BE2C (cell line): ENCODE measurements around the gene MCTP2.

ENCODE experiments used
- DNase-seq: peaks from one replicate; pipeline ENCODE4 v3.0.0-alpha.2; 2020
- H3K27me3 ChIP-seq: fragments of 250-450 bp; sonication (Bioruptor Pico); 2 replicates; pipeline ENCODE4 v1.5.1; 2020; ENCODE audit warnings: mild to moderate bottlenecking
- H3K36me3 ChIP-seq: fragments of 250-450 bp; sonication (Bioruptor Pico); 2 replicates; pipeline ENCODE4 v1.5.1; 2020; ENCODE audit warnings: mild to moderate bottlenecking
- H3K4me1 ChIP-seq: fragments of 250-450 bp; sonication (Bioruptor Pico); 2 replicates; pipeline ENCODE4 v1.5.1; 2020
- H3K4me3 ChIP-seq: 2 replicates; pipeline ENCODE4 v1.5.1; 2011; ENCODE audit warnings: low read depth, low read length
- H3K9me3 ChIP-seq: fragments of 250-450 bp; sonication (Bioruptor Pico); 2 replicates; pipeline ENCODE4 v1.5.1; 2020
- CTCF ChIP-seq: IDR thresholded peaks from 2 replicates; pipeline ENCODE4 v1.5.1; 2012; ENCODE audit warnings: mild to moderate bottlenecking, low read depth, low read length

MCTP2 gene

GRCh38 chr15:94445566-94446160 lies 214.3 kb downstream of the MCTP2 start:
- DNase-seq: no peak
- Histone ChIP-seq H3K4me1 (peaks cover 5% of the 10 kb centered on the region; the same call in 1 of the 2 replicates), H3K36me3 (no peaks in the 10 kb centered on the region), H3K9me3 (no peaks in the 10 kb centered on the region; the same call in 1 of the 2 replicates), H3K27me3 (no peaks in the 10 kb centered on the region), H3K4me3 (no peak overlapping the region)
- no peak for TF ChIP-seq CTCF

- peaks cover 5% of the 10 kb centered on the region; the same call in 1 of the 2 replicates for H3K4me1 ChIP-seq
- DNase-seq: no peak
- no peaks in the 10 kb centered on the region; the same call in 1 of the 2 replicates for H3K9me3 ChIP-seq
- H3K4me3 ChIP-seq: no peak overlapping the region
- H3K27me3 ChIP-seq: no peaks in the 10 kb centered on the region
- H3K36me3 ChIP-seq: no peaks in the 10 kb centered on the region
- TF ChIP-seq CTCF: no peak
Observed at GRCh38 chr15:94446441-94446840, 215.1 kb downstream of the MCTP2 start.

- no peak for TF ChIP-seq CTCF
- H3K4me3 ChIP-seq: no peak overlapping the region
- H3K36me3 ChIP-seq: no peaks in the 10 kb centered on the region
- no peaks in the 10 kb centered on the region; the same call in 1 of the 2 replicates for H3K9me3 ChIP-seq
- H3K4me1 ChIP-seq: no peaks in the 10 kb centered on the region
- DNase-seq: no peak
- no peaks in the 10 kb centered on the region for H3K27me3 ChIP-seq
Observed at GRCh38 chr15:94451466-94451865, 220.1 kb downstream of the MCTP2 start.

GRCh38 chr15:94453227-94453988 lies 222.0 kb downstream of the MCTP2 start:
- TF ChIP-seq CTCF: no peak
- H3K4me3 ChIP-seq: no peak overlapping the region
- no peaks in the 10 kb centered on the region for H3K36me3 ChIP-seq
- DNase-seq: no peak
- H3K27me3 ChIP-seq: no peaks in the 10 kb centered on the region
- no peaks in the 10 kb centered on the region for H3K4me1 ChIP-seq
- H3K9me3 ChIP-seq: no peaks in the 10 kb centered on the region

GRCh38 chr15:94455297-94455696 lies 223.9 kb downstream of the MCTP2 start:
- Histone ChIP-seq H3K27me3 (no peaks in the 10 kb centered on the region), H3K4me3 (no peak overlapping the region), H3K36me3 (no peaks in the 10 kb centered on the region), H3K4me1 (no peaks in the 10 kb centered on the region), H3K9me3 (no peaks in the 10 kb centered on the region)
- no peak for TF ChIP-seq CTCF
- no peak for DNase-seq

GRCh38 chr15:94456226-94456625 lies 224.9 kb downstream of the MCTP2 start:
- no peak for DNase-seq
- TF ChIP-seq CTCF: no peak
- no peaks in the 10 kb centered on the region for H3K4me1 ChIP-seq

More at GRCh38 chr15:94456226-94456625, 224.9 kb downstream of the MCTP2 start:
- H3K36me3 ChIP-seq: no peaks in the 10 kb centered on the region
- no peaks in the 10 kb centered on the region for H3K27me3 ChIP-seq
- no peak overlapping the region for H3K4me3 ChIP-seq
- H3K9me3 ChIP-seq: no peaks in the 10 kb centered on the region
